Glomerular endothelial cell (primary cell): ENCODE measurements around the gene AMACR. TPM values are rescaled to one million over a fixed set of nuclear protein-coding genes. Genes with fewer than 3 reads are reported as not detected.

Experiments
- total RNA-seq: library from RNA; depleted of rRNA; stranded (reverse); fragments of >200 nt; gene quantifications from 2 replicates; pipeline ENCODE4 v1.2.3, GENCODE V29; 2015

Gene AMACR
- total RNA-seq, 1 donor from 2014 or later: 17.2 TPM

Other genes with a start within 250 kb of the AMACR start
- 4.3 and 10.9 TPM in 2 replicates for gene ADAMTS12, start 116.1 kb downstream of the AMACR start, total RNA-seq
- gene RXFP3, start 71.7 kb downstream of the AMACR start, total RNA-seq: not detected in 2 replicates
- not detected in 2 replicates for gene SLC45A2, start 23.4 kb downstream of the AMACR start, total RNA-seq
- gene C1QTNF3, start 35.2 kb upstream of the AMACR start, total RNA-seq: 3.5 and 10.5 TPM in 2 replicates